SK-N-SH (cell line): ENCODE data around the gene NOXA1. TPM values are rescaled to one million over a fixed set of nuclear protein-coding genes. Genes with fewer than 3 reads are reported as not detected.

Source experiments
- CTCF ChIA-PET: fragments of 300-600, 350-600 bp; formaldehyde crosslinking; extraction: SDS; loops from one replicate; lab custom pipeline; 2021; lab: Yijun Ruan, JAX
- POLR2A ChIA-PET: fragments of 350-600 bp; sonication (Branson Sonifier 250); formaldehyde crosslinking; extraction: SDS; loops from one replicate; lab custom pipeline; 2020; ENCODE audit warnings: antibody characterized with exemption, inconsistent platforms; lab: Yijun Ruan, JAX
- DNase-seq: peaks from one replicate; pipeline ENCODE4 v3.0.0; 2012
- H2AFZ ChIP-seq: fragments of 200-600 bp; sonication (generic); 2 replicates; pipeline ENCODE4 v1.8.1; 2016; ENCODE audit warnings: antibody characterized with exemption, mild to moderate bottlenecking, low read depth
- H3F3A ChIP-seq: fragments of 200-600 bp; sonication (generic); replicated peaks from 2 replicates; pipeline ENCODE3; 2016; ENCODE audit warnings: antibody characterized with exemption, mild to moderate bottlenecking; ENCODE audit not compliant: insufficient read depth
- H3K27ac ChIP-seq, 2 experiments: fragments of 200-500 bp in 1 of 2; fragments of 200-600 bp in 1 of 2; sonication (Bioruptor generic) in 1 of 2; sonication (generic), shearing (Covaris generic) in 1 of 2; 2 replicates each; pipeline versions ENCODE4 v1.5.1 to v1.6.1; 2014 to 2016; ENCODE audit warnings: low read depth in 2 of 2, inconsistent platforms in 1 of 2, low read length in 1 of 2, mild to moderate bottlenecking in 1 of 2, mixed read lengths in 1 of 2
- H3K27me3 ChIP-seq: fragments of 200-600 bp; sonication (generic), shearing (Covaris generic); 2 replicates; pipeline ENCODE4 v1.6.1; 2016; ENCODE audit warnings: mixed run types; ENCODE audit not compliant: insufficient read depth
- H3K36me3 ChIP-seq, 2 experiments: fragments of 200-500 bp in 1 of 2; fragments of 200-600 bp in 1 of 2; sonication (Bioruptor generic) in 1 of 2; sonication (generic) in 1 of 2; replicated peaks in 1 of 2; 2 replicates each; pipeline versions ENCODE3 to v1.5.1; 2014 to 2016; ENCODE audit warnings: low read length in 1 of 2, mild to moderate bottlenecking in 1 of 2; ENCODE audit not compliant: insufficient read depth in 2 of 2, control insufficient read depth in 1 of 2
- H3K4me1 ChIP-seq, 2 experiments: fragments of 200-500 bp in 1 of 2; fragments of 200-600 bp in 1 of 2; sonication (Bioruptor generic) in 1 of 2; sonication (generic), shearing (Covaris generic) in 1 of 2; 2 replicates each; pipeline versions ENCODE4 v1.5.1 to v1.6.1; 2014 to 2016; ENCODE audit warnings: low read depth in 1 of 2, low read length in 1 of 2, mixed run types in 1 of 2; ENCODE audit not compliant: insufficient read depth in 2 of 2, control insufficient read depth in 1 of 2
- H3K4me2 ChIP-seq: fragments of 200-600 bp; sonication (generic), shearing (Covaris generic); 2 replicates; pipeline ENCODE4 v1.6.1; 2017; ENCODE audit warnings: mixed run types
- H3K4me3 ChIP-seq, 2 experiments: fragments of 200-500 bp in 1 of 2; fragments of 200-600 bp in 1 of 2; sonication (Bioruptor generic) in 1 of 2; sonication (generic), shearing (Covaris generic) in 1 of 2; 2 replicates each; pipeline versions ENCODE4 v1.5.1 to v1.8.1; 2014 to 2016; ENCODE audit warnings: low read depth in 2 of 2, inconsistent platforms in 1 of 2, low read length in 1 of 2, mild to moderate bottlenecking in 1 of 2, mixed read lengths in 1 of 2, moderate library complexity in 1 of 2
- H3K79me2 ChIP-seq: fragments of 200-600 bp; sonication (generic); 2 replicates; pipeline ENCODE4 v1.8.1; 2017; ENCODE audit warnings: mild to moderate bottlenecking; ENCODE audit not compliant: insufficient read depth
- H3K9ac ChIP-seq: fragments of 200-600 bp; sonication (generic); 2 replicates; pipeline ENCODE4 v1.6.1; 2017; ENCODE audit warnings: mixed run types
- H3K9me2 ChIP-seq: fragments of 200-600 bp; sonication (generic); 2 replicates; pipeline ENCODE4 v1.6.1; 2017; ENCODE audit warnings: mixed run types
- H3K9me3 ChIP-seq: fragments of 200-600 bp; sonication (generic); 2 replicates; pipeline ENCODE4 v1.6.1; 2017; ENCODE audit warnings: mixed run types, mild to moderate bottlenecking, moderate library complexity
- H4K20me1 ChIP-seq: fragments of 200-600 bp; sonication (generic); 2 replicates; pipeline ENCODE4 v1.6.1; 2017; ENCODE audit warnings: mild to moderate bottlenecking, mixed run types; ENCODE audit not compliant: insufficient read depth
- CTCF ChIP-seq: fragments of 200-600 bp; sonication (generic); IDR thresholded peaks from 2 replicates; pipeline ENCODE4 v1.6.1; 2017; ENCODE audit warnings: antibody characterized with exemption, mild to moderate bottlenecking, moderate library complexity
- FOXM1 ChIP-seq: IDR thresholded peaks from 2 replicates; pipeline ENCODE4 v1.4.0; 2012; ENCODE audit warnings: low read depth, mild to moderate bottlenecking
- GATA2 ChIP-seq: sonication (generic); formaldehyde crosslinking; IDR thresholded peaks from 2 replicates; pipeline ENCODE4 v1.5.0; 2020; ENCODE audit warnings: mild to moderate bottlenecking, missing genetic modification reagents
- MEF2A ChIP-seq: IDR thresholded peaks from 2 replicates; pipeline ENCODE4 v1.4.0; 2012; ENCODE audit warnings: low read depth, borderline replicate concordance
- NRF1 ChIP-seq: IDR thresholded peaks from 2 replicates; pipeline ENCODE4 v1.6.1; 2012; ENCODE audit warnings: low read depth, mild to moderate bottlenecking, low read length
- POLR2AphosphoS5 ChIP-seq: IDR thresholded peaks from 2 replicates; pipeline ENCODE4 v1.6.1; 2012; ENCODE audit warnings: low read depth, low read length
- RCOR1 ChIP-seq: fragments of 150-350 bp; IDR thresholded peaks from 2 replicates; pipeline ENCODE4 v1.6.1; 2017; ENCODE audit warnings: antibody characterized with exemption, low read length
- REST ChIP-seq: IDR thresholded peaks from 2 replicates; pipeline ENCODE4 v1.6.1; 2012; ENCODE audit warnings: mild to moderate bottlenecking, low read depth, low read length, moderate library complexity
- RXRA ChIP-seq: IDR thresholded peaks from 2 replicates; pipeline ENCODE4 v1.4.0; 2012; ENCODE audit warnings: low read depth, mild to moderate bottlenecking, borderline replicate concordance
- SIN3A ChIP-seq: IDR thresholded peaks from 2 replicates; pipeline ENCODE4 v1.6.1; 2012; ENCODE audit warnings: low read depth, mild to moderate bottlenecking, low read length, moderate library complexity, borderline replicate concordance
- TEAD4 ChIP-seq: IDR thresholded peaks from 2 replicates; pipeline ENCODE4 v1.4.0; 2012; ENCODE audit warnings: mild to moderate bottlenecking, borderline replicate concordance; ENCODE audit not compliant: insufficient read depth
- USF1 ChIP-seq: IDR thresholded peaks from 2 replicates; pipeline ENCODE4 v1.4.0; 2012; ENCODE audit warnings: low read depth, borderline replicate concordance
- USF2 ChIP-seq: fragments of 150-350 bp; IDR thresholded peaks from 2 replicates; pipeline ENCODE4 v1.6.1; 2017; ENCODE audit warnings: antibody characterized with exemption, low read length, low read depth, borderline replicate concordance
- YY1 ChIP-seq: IDR thresholded peaks from 2 replicates; pipeline ENCODE4 v1.4.0; 2012; ENCODE audit warnings: low read depth, mild to moderate bottlenecking
- ZBTB33 ChIP-seq: IDR thresholded peaks from 2 replicates; pipeline ENCODE4 v1.4.0; 2012; ENCODE audit warnings: low read depth, borderline replicate concordance
- WGBS: methylation state at CpG from one replicate; pipeline ENCODE4 v1.1.6; 2017; ENCODE audit warnings: low lambda C conversion rate; 5-methylcytosine and 5-hydroxymethylcytosine counted together
- polyA plus RNA-seq, 3 experiments: library from polyadenylated mRNA; depleted of rRNA; stranded (reverse); fragments of >200 nt; gene quantifications; 2 replicates each; pipeline ENCODE4 v1.2.3, GENCODE V29; 2012

The NOXA1 gene
- polyA plus RNA-seq, 1 of the 3 experiments (the other 2 are of a cell fraction), result 0.39 TPM

- TF ChIP-seq GATA2 (CRISPR knock-in tag) (no peak), FOXM1 (no peak), CTCF (no peak), TEAD4 (no peak), MEF2A (no peak), RXRA (no peak), POLR2AphosphoS5 (no peak), USF1 (no peak), USF2 (no peak), SIN3A (no peak), ZBTB33 (no peak), YY1 (no peak), REST (no peak), RCOR1 (no peak), NRF1 (no peak)
- TF ChIP-seq, all 33 proteins: peak for 0
- ChIA-PET POLR2A (no interaction called here), CTCF (interaction anchor here (1.4 kb wide), 1 partner anchor 47 kb away, joined by 5 read pairs; the partner anchor contains the start of genes EXD3 and NOXA1)
- no peaks in the 10 kb centered on the region for H3K79me2 ChIP-seq
- no peaks in the 10 kb centered on the region for H3K27me3 ChIP-seq
- WGBS, result 75% methylated on average over 11 of the region's 11 CpGs
- no peaks in the 10 kb centered on the region for H3F3A ChIP-seq
- no peaks in the 10 kb centered on the region for H3K4me1 ChIP-seq
- no peaks in the 10 kb centered on the region for H3K9me3 ChIP-seq
- H4K20me1 ChIP-seq, result no peaks in the 10 kb centered on the region
- H3K4me3 ChIP-seq, result no peak overlapping the region
- H2AFZ ChIP-seq, result no peak overlapping the region
- H3K4me2 ChIP-seq, result no peak overlapping the region
- H3K27ac ChIP-seq, result no peak overlapping the region
- no peak for DNase-seq
- H3K9me2 ChIP-seq, result no peaks in the 10 kb centered on the region
- H3K36me3 ChIP-seq, result no peaks in the 10 kb centered on the region
- H3K9ac ChIP-seq, result no peak overlapping the region
Measured at GRCh38 chr9:137375321-137376058, 47.7 kb upstream of the NOXA1 start.
